PC-9 (cell line): ENCODE measurements around the gene PAQR3. TPM values are rescaled to one million over a fixed set of nuclear protein-coding genes. Genes with fewer than 3 reads are reported as not detected.
"Not testable (repeated sequence)": the region's sequence is repeated elsewhere in the genome, so short reads cannot be mapped to it uniquely, and the experiment has no call there.

Source experiments
- BruUV-seq: library from RNA; stranded (reverse); fragments of 400-500 nt; replicated peaks from 2 replicates; lab custom pipeline; 2021; lab: Mats Ljungman, UMichigan
- CTCF ChIA-PET: fragments of 300-600 bp; sonication (Branson Sonifier 250); formaldehyde crosslinking; loops from one replicate; lab custom pipeline; 2022; ENCODE audit warnings: antibody characterized with exemption; lab: Charles Lee
- POLR2A ChIA-PET: fragments of 300-600 bp; sonication (Branson Sonifier 250); formaldehyde crosslinking; loops from one replicate; lab custom pipeline; 2022; ENCODE audit warnings: antibody characterized with exemption; ENCODE audit not compliant: unreplicated experiment; lab: Charles Lee
- DNase-seq, 2 experiments: peaks; one replicate each; pipeline versions ENCODE4 v3.0.0 to v3.0.0-alpha.2; 2015 to 2022; ENCODE audit warnings: mixed read lengths in 1 of 2
- H2AFZ ChIP-seq: fragments of 200-600 bp; sonication (generic); 2 replicates; pipeline ENCODE4 v1.8.1; 2017; ENCODE audit warnings: antibody characterized with exemption
- H3F3A ChIP-seq: fragments of 200-600 bp; sonication (generic); 2 replicates; pipeline ENCODE4 v1.8.1; 2017; ENCODE audit warnings: antibody characterized with exemption, mild to moderate bottlenecking, low read depth; ENCODE audit not compliant: insufficient read depth
- H3K27ac ChIP-seq: fragments of 200-600 bp; sonication (generic); 2 replicates; pipeline ENCODE4 v1.6.1; 2016; ENCODE audit warnings: mixed run types
- H3K27me3 ChIP-seq: fragments of 200-600 bp; sonication (generic); 2 replicates; pipeline ENCODE4 v1.6.1; 2016; ENCODE audit warnings: low read depth, mixed run types; ENCODE audit not compliant: insufficient read depth
- H3K36me3 ChIP-seq: fragments of 200-600 bp; sonication (generic); 2 replicates; pipeline ENCODE4 v1.6.1; 2016; ENCODE audit warnings: low read depth, mixed run types
- H3K4me1 ChIP-seq: fragments of 200-600 bp; sonication (generic); replicated peaks from 2 replicates; pipeline ENCODE4 v1.6.1; 2016; ENCODE audit warnings: mixed run types; ENCODE audit not compliant: insufficient read depth
- H3K4me2 ChIP-seq: fragments of 200-600 bp; sonication (generic); 2 replicates; pipeline ENCODE4 v1.6.1; 2017; ENCODE audit warnings: mixed run types
- H3K4me3 ChIP-seq: fragments of 200-600 bp; sonication (generic); 2 replicates; pipeline ENCODE4 v1.6.1; 2016; ENCODE audit warnings: mixed run types
- H3K79me2 ChIP-seq: fragments of 200-600 bp; sonication (generic); 2 replicates; pipeline ENCODE4 v1.6.1; 2017; ENCODE audit warnings: low read depth, mixed run types
- H3K9me2 ChIP-seq: fragments of 200-600 bp; sonication (generic); 2 replicates; pipeline ENCODE4 v1.8.1; 2017; ENCODE audit warnings: mild to moderate bottlenecking; ENCODE audit not compliant: insufficient read depth
- H3K9me3 ChIP-seq: fragments of 200-600 bp; sonication (generic); 2 replicates; pipeline ENCODE4 v1.8.1; 2016; ENCODE audit warnings: low read depth; ENCODE audit not compliant: insufficient read depth
- H4K20me1 ChIP-seq: fragments of 200-600 bp; sonication (generic); 2 replicates; pipeline ENCODE4 v1.8.1; 2017; ENCODE audit not compliant: insufficient read depth
- CTCF ChIP-seq: fragments of 200-600 bp; sonication (generic); conservative IDR thresholded peaks from 2 replicates; pipeline ENCODE4 v1.6.1; 2017; ENCODE audit warnings: mixed run types, antibody characterized with exemption, mild to moderate bottlenecking, moderate library complexity
- EZH2 ChIP-seq: fragments of 200-600 bp; sonication (generic); IDR thresholded peaks from 2 replicates; pipeline ENCODE4 v1.8.0; 2017; ENCODE audit warnings: antibody characterized with exemption, low read depth
- intact Hi-C: fragments of 100-400 bp; cut with micrococcal nuclease; formaldehyde crosslinking; loops from one replicate; pipeline ENCODE4 v1.10.0; 2022; ENCODE audit not compliant: unreplicated experiment
- total RNA-seq: library from RNA; stranded (reverse); gene quantifications from 2 replicates; pipeline ENCODE4 v1.2.3, GENCODE V29; 2021

The PAQR3 gene
- total RNA-seq, 1 experiment from 2014 or later, result 11.0 TPM

GRCh38 chr4:78922207-78922606 is 17.0 kb downstream of the PAQR3 start:
- Histone ChIP-seq H3K4me2 (no peak overlapping the region), H3F3A (no peaks in the 10 kb centered on the region), H3K79me2 (no peaks in the 10 kb centered on the region), H3K4me1 (no peaks in the 10 kb centered on the region), H4K20me1 (no peaks in the 10 kb centered on the region), H3K36me3 (no peaks in the 10 kb centered on the region), H3K9me3 (no peaks in the 10 kb centered on the region), H3K9me2 (no peaks in the 10 kb centered on the region), H3K27me3 (no peaks in the 10 kb centered on the region), H3K4me3 (no peak overlapping the region), H2AFZ (no peak overlapping the region), H3K27ac (no peak overlapping the region)
- intact Hi-C loops, result no loop called here
- TF ChIP-seq CTCF, result no peak
- TF ChIP-seq EZH2, result no peak
- no TSS peak for BruUV-seq
- POLR2A ChIA-PET, result interaction anchor here (0.6 kb wide), 1 partner anchor 862 kb away, joined by 3 read pairs; no protein-coding TSS in a partner anchor
- DNase-seq, result no peak
- CTCF ChIA-PET, result no interaction called here

- intact Hi-C loops, result no loop called here
- no peaks in the 10 kb centered on the region for H3F3A ChIP-seq
- TF ChIP-seq EZH2 (no peak), CTCF (no peak)
- no peak overlapping the region for H2AFZ ChIP-seq
- no peaks in the 10 kb centered on the region for H3K79me2 ChIP-seq
- H4K20me1 ChIP-seq, result no peaks in the 10 kb centered on the region
- DNase-seq, result no peak
- no peak overlapping the region for H3K4me2 ChIP-seq
- no peaks in the 10 kb centered on the region for H3K4me1 ChIP-seq
- H3K27me3 ChIP-seq, result no peaks in the 10 kb centered on the region
- H3K4me3 ChIP-seq, result no peak overlapping the region
- no TSS peak for BruUV-seq
- H3K27ac ChIP-seq, result no peak overlapping the region
- H3K9me2 ChIP-seq, result no peaks in the 10 kb centered on the region
- no peaks in the 10 kb centered on the region for H3K36me3 ChIP-seq
- ChIA-PET POLR2A (no interaction called here), CTCF (no interaction called here)
- H3K9me3 ChIP-seq, result no peaks in the 10 kb centered on the region
Measured at GRCh38 chr4:78910612-78911011, 28.6 kb downstream of the PAQR3 start.

- H3K4me3 ChIP-seq, H3F3A ChIP-seq, POLR2A ChIA-PET, H4K20me1 ChIP-seq, DNase-seq, intact Hi-C loops, H3K9me3 ChIP-seq, H3K27me3 ChIP-seq, H3K9me2 ChIP-seq, H3K27ac ChIP-seq, CTCF ChIA-PET, H3K79me2 ChIP-seq, H3K36me3 ChIP-seq, H3K4me2 ChIP-seq, H2AFZ ChIP-seq, H3K4me1 ChIP-seq, BruUV-seq: not testable (repeated sequence)
Measured at GRCh38 chr4:78908974-78909373, 30.3 kb downstream of the PAQR3 start.

GRCh38 chr4:78907638-78908037 is 31.6 kb downstream of the PAQR3 start:
- Histone ChIP-seq H3K27me3 (no peaks in the 10 kb centered on the region), H2AFZ (no peak overlapping the region), H3K4me3 (no peak overlapping the region), H3K36me3 (no peaks in the 10 kb centered on the region), H3K79me2 (no peaks in the 10 kb centered on the region), H3K4me2 (no peak overlapping the region), H3K9me3 (no peaks in the 10 kb centered on the region), H3K4me1 (no peaks in the 10 kb centered on the region), H4K20me1 (no peaks in the 10 kb centered on the region), H3K27ac (no peak overlapping the region), H3F3A (no peaks in the 10 kb centered on the region), H3K9me2 (no peaks in the 10 kb centered on the region)
- BruUV-seq, result no TSS peak
- ChIA-PET CTCF (no interaction called here), POLR2A (no interaction called here)
- DNase-seq, result no peak
- TF ChIP-seq CTCF (no peak), EZH2 (no peak)
- intact Hi-C loops, result no loop called here
